Activated CD8-positive, alpha-beta memory T cell treated with anti-CD3 and anti-CD28 coated beads, Interleukin-2, amount 10 ng/mL, durations not matched to agents 7 days and 5 days (primary cell): ENCODE measurements around the gene KIF16B. TPM values are rescaled to one million over a fixed set of nuclear protein-coding genes. Genes with fewer than 3 reads are reported as not detected.
"Not testable (repeated sequence)": the region's sequence is repeated elsewhere in the genome, so short reads cannot be mapped to it uniquely, and the experiment has no call there.

Experiments used
- ATAC-seq: fragments of 150-1000 bp; cut with Tn5 transposase; one replicate; pipeline ENCODE4 v1.10.0; 2021; ENCODE audit warnings: moderate library complexity
- CTCF ChIA-PET: fragments of 350-600 bp; sonication (Branson Sonifier 250); formaldehyde crosslinking; loops from one replicate; lab custom pipeline; 2021; ENCODE audit warnings: antibody characterized with exemption; lab: Charles Lee
- DNase-seq: peaks from one replicate; pipeline ENCODE4 v3.0.0-alpha.2; 2020
- H3K27ac Mint-ChIP-seq: one replicate; pipeline ENCODE4 v1.8.0; 2021; ENCODE audit warnings: mild to moderate bottlenecking, mixed read lengths
- H3K27me3 Mint-ChIP-seq: one replicate; pipeline ENCODE4 v1.8.0; 2021; ENCODE audit warnings: mixed read lengths
- H3K36me3 Mint-ChIP-seq: one replicate; pipeline ENCODE4 v1.8.0; 2021; ENCODE audit warnings: mild to moderate bottlenecking, mixed read lengths
- H3K4me1 Mint-ChIP-seq: one replicate; pipeline ENCODE4 v1.8.0; 2021; ENCODE audit warnings: mixed read lengths
- H3K4me3 Mint-ChIP-seq: one replicate; pipeline ENCODE4 v1.8.0; 2021; ENCODE audit warnings: mild to moderate bottlenecking, moderate library complexity, mixed read lengths
- H3K9me3 Mint-ChIP-seq: one replicate; pipeline ENCODE4 v1.8.0; 2022; ENCODE audit warnings: low read depth, mixed read lengths
- total RNA-seq, 2 experiments: library from RNA; stranded (reverse); gene quantifications; one replicate each; pipeline ENCODE4 v1.2.3, GENCODE V29; 2021

Gene KIF16B
- total RNA-seq, 2 experiments from 2014 or later: 3.0 to 4.1 TPM

- no peak overlapping the region for H3K4me3 Mint-ChIP-seq
- no peaks in the 10 kb centered on the region for H3K9me3 Mint-ChIP-seq
- ATAC-seq: no peak
- H3K27me3 Mint-ChIP-seq: peaks cover 16% of the 10 kb centered on the region
- H3K27ac Mint-ChIP-seq: no peak overlapping the region
- peaks cover 3% of the 10 kb centered on the region for H3K4me1 Mint-ChIP-seq
- CTCF ChIA-PET: no interaction called here
- no peaks in the 10 kb centered on the region for H3K36me3 Mint-ChIP-seq
- no peak for DNase-seq
Observed at GRCh38 chr20:16580147-16580546, 6.9 kb upstream of the KIF16B start.

- H3K27ac Mint-ChIP-seq: no peak overlapping the region
- DNase-seq (no peak), ATAC-seq (no peak)
- CTCF ChIA-PET: no interaction called here
- H3K27me3 Mint-ChIP-seq: peaks cover 8% of the 10 kb centered on the region
- H3K4me1 Mint-ChIP-seq: peaks cover 22% of the 10 kb centered on the region
- H3K36me3 Mint-ChIP-seq: no peaks in the 10 kb centered on the region
- no peak overlapping the region for H3K4me3 Mint-ChIP-seq
- no peaks in the 10 kb centered on the region for H3K9me3 Mint-ChIP-seq
Observed at GRCh38 chr20:16576219-16576618, 3.0 kb upstream of the KIF16B start.

DNA sequence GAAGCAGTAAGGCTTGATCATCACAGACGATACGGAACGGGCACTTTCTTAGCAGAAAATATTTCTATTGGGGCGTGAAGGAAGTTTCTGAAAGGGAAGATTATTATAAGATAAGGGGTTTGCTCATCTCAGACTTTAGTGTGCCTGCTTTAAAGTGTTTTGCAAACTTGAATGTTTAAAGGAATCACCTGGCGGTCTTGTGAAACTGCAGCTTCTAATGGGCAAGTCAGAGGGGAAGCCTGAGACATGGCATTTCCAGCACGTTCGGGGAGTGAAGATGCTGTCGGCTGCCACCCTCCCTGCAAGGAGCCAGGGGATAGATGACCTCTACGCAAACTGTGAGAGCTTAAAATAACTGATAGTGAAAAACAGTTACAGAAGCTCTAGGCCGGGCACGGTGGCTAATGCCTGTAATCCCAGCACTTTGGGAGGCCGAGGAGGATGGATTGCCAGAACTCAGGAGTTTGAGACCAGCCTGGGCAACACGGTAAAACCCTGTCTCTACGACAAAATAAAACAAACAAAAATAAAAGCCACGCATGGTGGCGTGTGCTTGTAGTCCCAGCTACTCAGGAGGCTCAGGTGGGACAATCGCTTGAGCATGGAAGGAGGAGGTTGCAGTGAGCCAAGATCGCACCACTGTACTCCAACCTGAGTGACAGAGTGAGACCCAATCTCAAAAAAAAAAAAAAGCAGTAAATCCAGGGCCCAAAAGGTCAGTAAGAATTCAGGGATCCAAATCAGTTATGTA lies 2.3 kb upstream of the KIF16B start:
- no peaks in the 10 kb centered on the region for H3K36me3 Mint-ChIP-seq
- CTCF ChIA-PET: interaction anchor here (0.7 kb wide), 1 partner anchor 21 kb away, joined by 3 read pairs; no protein-coding TSS in a partner anchor

GRCh38 chr20:16574656-16575355 lies 1.6 kb upstream of the KIF16B start:
- DNase-seq: peak; percentile 82
- ATAC-seq: peak; percentile 80
- CTCF ChIA-PET: interaction anchor here (0.8 kb wide), 1 partner anchor 229 kb away, joined by 3 read pairs; no protein-coding TSS in a partner anchor
- H3K27ac Mint-ChIP-seq: peak overlapping the region; percentile 65
- peaks cover 8% of the 10 kb centered on the region for H3K27me3 Mint-ChIP-seq
- peaks cover 22% of the 10 kb centered on the region for H3K4me1 Mint-ChIP-seq
- no peaks in the 10 kb centered on the region for H3K36me3 Mint-ChIP-seq
- no peaks in the 10 kb centered on the region for H3K9me3 Mint-ChIP-seq
- H3K4me3 Mint-ChIP-seq: peak overlapping the region; percentile 72

More for the DNA sequence above, 2.3 kb upstream of the KIF16B start:
- Mint-ChIP-seq H3K27ac (peak overlapping the region; percentile 65), H3K27me3 (peaks cover 8% of the 10 kb centered on the region), H3K4me1 (peaks cover 22% of the 10 kb centered on the region), H3K4me3 (peak overlapping the region; percentile 72), H3K9me3 (no peaks in the 10 kb centered on the region)
- no peak for ATAC-seq
- DNase-seq: no peak

GRCh38 chr20:16571333-16571732 lies 1.9 kb downstream of the KIF16B start:
- ATAC-seq: no peak
- CTCF ChIA-PET: no interaction called here
- DNase-seq: no peak
- Mint-ChIP-seq H3K9me3 (no peaks in the 10 kb centered on the region), H3K4me1 (peaks cover 22% of the 10 kb centered on the region), H3K36me3 (no peaks in the 10 kb centered on the region), H3K27ac (no peak overlapping the region), H3K4me3 (no peak overlapping the region), H3K27me3 (peaks cover 8% of the 10 kb centered on the region)

DNA sequence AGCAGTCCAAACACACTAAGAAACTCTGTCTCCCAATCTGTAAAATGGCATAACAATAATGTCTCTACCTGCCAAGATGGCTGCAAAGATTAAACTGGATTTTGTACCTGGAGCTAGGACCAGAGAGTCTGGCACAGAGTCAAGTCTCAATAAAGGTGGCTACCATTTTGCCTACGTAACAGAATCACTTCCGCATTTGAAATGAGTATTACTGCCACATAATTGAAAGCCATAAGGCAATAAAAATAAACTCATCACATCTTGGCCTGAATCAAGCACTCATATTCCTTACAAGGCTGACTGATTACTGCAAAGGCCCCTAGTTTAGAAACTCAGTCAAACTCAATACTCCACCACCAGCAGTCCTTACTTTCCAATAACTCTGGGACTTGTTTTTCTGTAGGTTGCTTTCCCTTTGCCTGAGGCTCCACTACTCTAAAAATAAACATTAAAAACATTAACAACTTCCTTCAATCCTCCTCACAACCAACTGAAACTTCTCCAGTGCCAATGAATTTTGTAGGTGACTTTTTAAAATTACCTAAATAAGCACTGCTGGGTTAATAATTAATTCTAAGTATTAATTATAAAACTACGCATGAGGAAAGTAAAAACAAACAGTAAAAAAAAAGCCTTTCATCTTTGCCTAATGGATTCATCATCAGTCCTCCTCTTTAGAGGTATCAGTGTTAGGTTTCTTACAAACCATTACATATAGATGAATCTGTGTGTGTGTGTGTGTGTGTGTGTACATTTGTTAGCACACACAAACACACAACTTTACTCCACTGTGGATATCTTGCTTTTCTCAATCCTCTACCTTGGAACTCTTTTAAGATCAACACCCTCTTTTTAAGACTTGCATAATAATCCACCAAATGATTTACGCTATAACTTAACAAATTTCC lies 3.7 kb downstream of the KIF16B start:
- CTCF ChIA-PET: no interaction called here
- DNase-seq (no peak), ATAC-seq (no peak)
- Mint-ChIP-seq H3K9me3 (peaks cover 3% of the 10 kb centered on the region), H3K36me3 (peaks cover 3% of the 10 kb centered on the region), H3K4me3 (no peak overlapping the region), H3K27ac (no peak overlapping the region), H3K4me1 (peaks cover 14% of the 10 kb centered on the region), H3K27me3 (peaks cover 3% of the 10 kb centered on the region)

- CTCF ChIA-PET: no interaction called here
- no peak overlapping the region for H3K27ac Mint-ChIP-seq
- no peaks in the 10 kb centered on the region for H3K27me3 Mint-ChIP-seq
- no peaks in the 10 kb centered on the region for H3K4me1 Mint-ChIP-seq
- peaks cover 3% of the 10 kb centered on the region for H3K9me3 Mint-ChIP-seq
- ATAC-seq: no peak
- H3K36me3 Mint-ChIP-seq: peaks cover 3% of the 10 kb centered on the region
- no peak overlapping the region for H3K4me3 Mint-ChIP-seq
- no peak for DNase-seq
Observed at GRCh38 chr20:16566080-16566479, 7.2 kb downstream of the KIF16B start.

- ATAC-seq, H3K4me3 Mint-ChIP-seq, H3K27me3 Mint-ChIP-seq, H3K27ac Mint-ChIP-seq, H3K36me3 Mint-ChIP-seq, DNase-seq, CTCF ChIA-PET, H3K9me3 Mint-ChIP-seq, H3K4me1 Mint-ChIP-seq: not testable (repeated sequence)
Observed at GRCh38 chr20:16564079-16564478, 9.2 kb downstream of the KIF16B start.

GRCh38 chr20:16563066-16563806 lies 10.0 kb downstream of the KIF16B start:
- Mint-ChIP-seq H3K4me1 (no peaks in the 10 kb centered on the region), H3K27me3 (no peaks in the 10 kb centered on the region), H3K4me3 (no peak overlapping the region), H3K27ac (no peak overlapping the region), H3K9me3 (peaks cover 3% of the 10 kb centered on the region), H3K36me3 (peaks cover 3% of the 10 kb centered on the region)
- no peak for DNase-seq
- CTCF ChIA-PET: no interaction called here
- no peak for ATAC-seq

GRCh38 chr20:16562259-16562658 lies 11.0 kb downstream of the KIF16B start:
- no peak overlapping the region for H3K4me3 Mint-ChIP-seq
- CTCF ChIA-PET: no interaction called here
- no peak for ATAC-seq

GRCh38 chr20:16560661-16561060 lies 12.6 kb downstream of the KIF16B start:
- ATAC-seq (no peak), DNase-seq (no peak)
- CTCF ChIA-PET: no interaction called here
- Mint-ChIP-seq H3K36me3 (peaks cover 3% of the 10 kb centered on the region), H3K9me3 (peaks cover 3% of the 10 kb centered on the region), H3K4me3 (no peak overlapping the region), H3K27ac (no peak overlapping the region), H3K4me1 (no peaks in the 10 kb centered on the region), H3K27me3 (no peaks in the 10 kb centered on the region)

More at GRCh38 chr20:16562259-16562658, 11.0 kb downstream of the KIF16B start:
- no peak for DNase-seq
- H3K27ac Mint-ChIP-seq: no peak overlapping the region
- peaks cover 3% of the 10 kb centered on the region for H3K36me3 Mint-ChIP-seq
- H3K4me1 Mint-ChIP-seq: no peaks in the 10 kb centered on the region
- no peaks in the 10 kb centered on the region for H3K27me3 Mint-ChIP-seq
- peaks cover 3% of the 10 kb centered on the region for H3K9me3 Mint-ChIP-seq

DNA sequence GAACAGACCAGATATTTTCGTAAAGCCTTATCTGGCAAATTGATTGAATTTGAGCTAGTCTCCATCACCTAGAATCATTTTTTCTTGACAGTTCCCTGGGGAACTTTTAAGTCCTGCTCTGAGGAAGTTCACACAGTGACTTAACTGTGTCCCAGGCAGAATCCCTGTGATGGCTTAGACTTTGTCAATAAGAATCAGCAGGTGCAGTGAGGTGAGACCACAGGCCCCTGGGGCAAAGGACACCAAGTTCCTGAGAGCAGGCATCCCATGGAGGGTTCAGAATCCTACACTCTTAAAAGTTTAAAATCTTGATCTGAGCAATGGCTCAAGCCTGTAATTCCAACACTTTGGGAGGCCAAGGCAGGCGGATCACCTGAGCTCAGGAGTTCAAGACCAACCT lies 13.0 kb downstream of the KIF16B start:
- no peaks in the 10 kb centered on the region for H3K27me3 Mint-ChIP-seq
- DNase-seq (no peak), ATAC-seq (no peak)
- CTCF ChIA-PET: no interaction called here
- peaks cover 3% of the 10 kb centered on the region for H3K36me3 Mint-ChIP-seq
- H3K4me1 Mint-ChIP-seq: no peaks in the 10 kb centered on the region
- H3K4me3 Mint-ChIP-seq: no peak overlapping the region
- H3K27ac Mint-ChIP-seq: no peak overlapping the region
- H3K9me3 Mint-ChIP-seq: peaks cover 3% of the 10 kb centered on the region

DNA sequence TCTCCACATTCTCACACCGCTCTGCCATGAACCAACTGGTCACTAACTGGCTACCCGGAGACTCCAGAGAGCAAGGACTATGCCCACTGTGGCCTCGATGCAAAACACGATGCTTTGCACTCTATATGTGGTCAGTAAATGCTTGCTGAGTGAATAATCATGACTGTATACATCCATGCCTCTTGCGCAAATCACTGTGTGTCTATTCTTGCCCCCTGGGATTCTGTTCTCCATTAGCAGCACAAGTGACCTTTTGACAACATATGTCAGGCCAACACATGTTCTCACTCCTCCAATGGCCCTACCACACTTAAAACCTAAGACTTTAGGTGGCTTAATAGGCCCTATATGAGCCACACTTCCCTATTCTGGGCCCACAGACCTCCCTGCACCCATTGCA lies 16.9 kb downstream of the KIF16B start:
- Mint-ChIP-seq H3K27me3 (no peaks in the 10 kb centered on the region), H3K27ac (no peak overlapping the region), H3K4me1 (no peaks in the 10 kb centered on the region), H3K4me3 (no peak overlapping the region), H3K9me3 (peaks cover 5% of the 10 kb centered on the region), H3K36me3 (no peaks in the 10 kb centered on the region)
- ATAC-seq (no peak), DNase-seq (no peak)
- CTCF ChIA-PET: no interaction called here
